HG03159 (cell line): Measurements from ENCODE around the gene TBC1D10B.
"Not testable (repeated sequence)": the region's sequence is repeated elsewhere in the genome, so short reads cannot be mapped to it uniquely, and the experiment has no call there.

Source experiments
- ATAC-seq: cut with Tn5 transposase; IDR thresholded peaks from one replicate; pipeline ENCODE4 v1.9.1; 2021; ENCODE audit warnings: mild to moderate bottlenecking, moderate library complexity; ENCODE audit not compliant: unreplicated experiment

TBC1D10B gene

DNA sequence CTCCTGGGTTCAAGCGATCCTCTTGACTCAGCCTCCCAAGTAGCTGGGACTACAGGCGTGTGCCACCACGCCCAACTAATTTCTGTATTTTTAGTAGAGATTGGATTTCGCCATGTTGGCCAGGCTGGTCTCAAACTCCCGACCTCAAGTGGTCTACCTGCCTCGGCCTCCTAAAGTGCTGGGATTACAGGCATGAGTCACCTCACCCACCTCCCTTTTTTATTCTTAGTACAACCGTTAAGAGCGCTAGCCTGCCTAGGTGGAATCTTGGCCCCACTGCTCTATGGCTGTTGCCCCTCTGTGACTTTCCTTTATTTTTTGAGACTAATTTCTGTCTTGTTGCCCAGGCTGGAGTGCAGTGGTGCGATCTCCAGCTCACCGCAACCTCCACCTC is 32.3 kb downstream of the TBC1D10B start:
- not testable (repeated sequence) for ATAC-seq

- peak; percentile 4 for ATAC-seq
Measured at GRCh38 chr16:30335598-30336474, 34.5 kb downstream of the TBC1D10B start.

DNA sequence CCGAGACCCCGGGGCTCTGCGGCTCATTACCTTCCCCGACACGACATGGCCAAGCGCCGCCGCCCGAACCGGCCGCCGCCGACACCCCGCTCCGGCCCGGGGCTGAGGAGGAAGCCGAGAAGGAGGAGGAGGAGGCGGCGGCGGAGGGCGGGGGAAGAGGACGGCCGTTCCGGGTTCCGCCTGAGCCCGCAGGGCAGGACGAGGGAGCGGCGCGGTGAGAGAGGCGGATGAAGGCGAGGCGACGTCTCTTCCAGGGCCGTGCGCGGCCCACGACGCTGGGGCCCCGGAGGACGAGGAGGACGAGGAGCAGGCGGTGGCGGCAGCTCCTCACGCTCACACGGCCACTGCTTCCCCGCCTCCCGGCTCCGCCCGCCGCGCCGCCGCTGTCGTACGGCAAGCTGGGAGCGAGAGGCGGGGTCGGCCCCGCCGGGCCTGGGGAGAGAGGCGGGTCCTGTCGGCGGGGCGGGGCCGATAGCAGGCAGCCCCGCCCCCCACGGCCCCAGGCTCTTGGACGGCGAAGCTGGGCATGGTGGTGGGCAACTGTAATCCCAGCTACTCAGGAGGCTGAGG is 35.2 kb downstream of the TBC1D10B start:
- peak; percentile 62 for ATAC-seq

- peak; percentile 85 for ATAC-seq
Measured at GRCh38 chr16:30334473-30334989, 35.8 kb downstream of the TBC1D10B start.

GRCh38 chr16:30324220-30324619 is 46.1 kb downstream of the TBC1D10B start:
- not testable (repeated sequence) for ATAC-seq

DNA sequence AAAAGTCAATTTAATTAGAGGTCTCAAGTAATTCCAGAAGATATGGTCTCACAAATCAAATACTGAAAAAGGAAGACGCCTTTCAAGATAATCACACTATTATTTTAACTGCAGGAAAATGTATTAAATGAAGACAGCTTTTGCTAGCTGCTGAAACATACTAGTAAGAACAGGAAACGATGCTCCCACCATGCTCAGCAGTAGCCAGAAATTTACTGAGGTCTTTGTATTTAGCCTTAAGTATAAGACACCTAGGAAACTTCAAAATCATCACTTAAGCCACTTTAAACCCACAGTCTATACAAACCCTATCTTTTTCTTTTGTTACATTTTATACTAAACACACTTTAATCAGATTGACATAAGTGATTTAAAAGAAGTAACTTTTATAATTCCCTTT is 51.6 kb downstream of the TBC1D10B start:
- not testable (repeated sequence) for ATAC-seq

- not testable (repeated sequence) for ATAC-seq
Measured at GRCh38 chr16:30310937-30311336, 59.4 kb downstream of the TBC1D10B start.

DNA sequence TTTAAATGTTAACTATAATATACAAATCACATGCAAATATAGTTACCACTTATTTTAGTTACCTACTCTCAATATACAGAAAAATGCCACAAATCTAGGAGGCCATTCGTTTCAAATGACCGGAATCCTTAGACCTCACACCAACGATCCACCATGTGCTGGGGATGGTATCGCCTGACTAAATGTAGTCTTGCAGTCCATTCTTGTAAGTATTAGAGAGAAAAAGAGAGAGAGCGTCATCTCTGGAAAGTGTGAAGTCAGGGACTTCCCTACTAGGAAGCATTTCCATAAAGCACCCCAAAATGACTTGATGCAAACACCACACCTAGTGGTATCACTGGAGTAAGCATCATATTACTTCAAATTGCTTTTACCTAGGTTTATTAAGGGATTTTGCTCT is 61.0 kb downstream of the TBC1D10B start:
- ATAC-seq, result not testable (repeated sequence)
